GM18868 (cell line): ENCODE results near the gene KCNIP3.

Source experiments
- ATAC-seq: cut with Tn5 transposase; IDR thresholded peaks from one replicate; pipeline ENCODE4 v1.9.1; 2021; ENCODE audit warnings: mild to moderate bottlenecking, moderate library complexity; ENCODE audit not compliant: unreplicated experiment

KCNIP3 gene

DNA sequence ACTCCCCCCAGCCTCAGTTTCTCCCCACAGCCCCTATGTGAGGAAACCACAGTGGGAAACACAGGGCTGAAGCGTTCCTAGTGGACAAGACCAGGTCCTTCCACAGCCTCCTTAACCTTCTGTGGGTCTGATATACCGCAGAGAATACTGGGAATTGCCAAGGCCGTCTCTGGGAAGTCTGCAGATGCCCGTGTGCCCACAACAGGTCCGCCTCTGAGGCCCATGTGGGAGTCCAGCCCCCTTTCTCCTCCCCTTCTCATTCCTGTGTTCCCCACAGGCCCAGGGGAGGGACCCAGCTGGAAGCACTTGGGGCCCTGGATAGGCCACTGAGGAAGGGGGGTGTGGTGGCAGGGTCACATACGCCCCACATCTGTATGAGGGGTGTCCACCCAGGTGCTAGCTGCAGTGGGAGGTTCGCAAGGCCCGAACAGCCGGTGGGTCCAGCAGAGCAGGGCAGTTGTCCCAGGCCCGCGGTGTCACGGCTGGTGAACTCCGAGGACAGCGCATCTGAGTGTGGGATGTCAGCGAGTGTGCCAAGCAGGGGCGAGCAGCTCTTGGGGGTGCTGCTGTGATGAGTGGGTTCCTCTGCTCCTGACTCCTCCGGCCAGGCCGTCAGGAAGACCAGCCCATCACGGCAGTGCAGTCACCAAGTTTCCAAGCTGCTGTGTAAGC, 2.4 kb upstream of the KCNIP3 start:
- ATAC-seq, result no peak

DNA sequence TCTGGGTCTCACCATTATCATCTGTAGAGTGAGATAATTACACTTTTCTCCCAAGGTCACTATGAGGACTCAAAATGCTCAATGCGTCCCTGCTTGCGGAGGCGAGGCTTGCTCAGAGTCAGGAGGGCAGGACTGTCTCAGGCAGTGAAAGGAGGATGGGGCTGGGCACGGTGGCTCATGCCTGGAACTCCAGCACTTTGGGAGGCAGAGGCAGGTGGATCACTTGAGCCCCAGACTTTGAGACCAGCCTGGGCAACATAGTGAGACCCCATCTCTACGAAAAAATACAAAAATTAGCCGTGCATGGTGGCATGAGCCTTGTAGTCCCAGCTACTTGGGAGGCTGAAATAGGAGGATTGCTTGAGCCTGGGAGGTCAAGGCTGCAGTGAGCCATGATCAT, 1.8 kb upstream of the KCNIP3 start:
- no peak for ATAC-seq

DNA sequence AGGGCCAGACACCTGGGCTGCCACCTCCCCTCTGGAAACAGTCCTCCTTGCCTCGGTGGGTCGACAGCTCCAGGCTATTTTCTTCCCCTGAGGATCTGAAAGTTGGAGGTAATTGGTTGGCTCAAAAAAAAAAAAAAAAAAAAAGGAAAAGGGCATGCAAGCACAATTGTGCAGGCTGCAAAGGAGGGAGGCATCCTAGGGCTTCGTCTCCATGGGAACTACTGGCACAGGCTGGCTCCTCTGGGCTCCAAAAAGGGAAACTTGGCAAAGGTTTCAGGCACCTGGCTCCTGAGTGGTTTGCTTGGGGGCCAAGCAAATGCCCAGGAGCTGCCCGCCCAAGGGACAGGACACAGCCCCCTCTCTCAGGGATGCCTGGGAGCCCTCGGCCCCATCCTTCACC, 1.1 kb upstream of the KCNIP3 start:
- no peak for ATAC-seq

DNA sequence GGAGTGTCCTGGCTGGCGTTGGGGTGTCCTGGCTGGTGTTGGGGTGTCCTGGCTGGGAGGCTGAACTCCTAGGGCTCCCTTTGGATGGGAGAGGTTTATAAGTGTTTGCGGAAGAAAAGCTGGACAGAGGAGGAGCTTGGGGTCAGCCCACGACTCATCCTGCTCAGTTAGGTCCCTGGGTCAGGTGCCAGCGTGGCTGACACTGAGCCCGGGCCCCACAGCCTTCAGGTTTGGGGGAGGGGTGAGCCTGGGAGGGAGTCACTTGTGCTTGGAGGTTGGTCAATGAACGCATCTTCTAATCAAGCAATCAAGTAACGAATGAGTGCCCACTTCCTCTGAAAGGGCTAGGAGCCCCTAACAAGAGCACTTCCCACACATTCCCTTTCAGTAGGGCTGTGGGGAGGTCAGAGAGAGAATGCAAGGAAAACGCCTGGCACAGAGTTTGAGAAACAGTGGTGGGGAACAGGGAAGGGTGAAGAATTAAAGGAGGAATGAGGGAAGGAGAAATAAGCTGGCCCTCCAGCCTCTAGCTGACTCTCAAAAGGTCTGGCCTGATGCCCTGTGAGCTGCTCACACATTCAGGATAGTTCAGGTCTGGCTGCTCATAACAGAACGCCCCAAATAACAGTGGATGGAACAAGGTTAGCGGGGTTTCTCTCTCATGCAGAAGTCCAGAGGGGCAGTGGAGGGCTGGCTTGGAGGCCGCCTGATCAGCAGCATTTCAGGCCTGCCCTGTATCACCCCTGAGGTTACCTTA, 670 bp downstream of the KCNIP3 start:
- no peak for ATAC-seq

DNA sequence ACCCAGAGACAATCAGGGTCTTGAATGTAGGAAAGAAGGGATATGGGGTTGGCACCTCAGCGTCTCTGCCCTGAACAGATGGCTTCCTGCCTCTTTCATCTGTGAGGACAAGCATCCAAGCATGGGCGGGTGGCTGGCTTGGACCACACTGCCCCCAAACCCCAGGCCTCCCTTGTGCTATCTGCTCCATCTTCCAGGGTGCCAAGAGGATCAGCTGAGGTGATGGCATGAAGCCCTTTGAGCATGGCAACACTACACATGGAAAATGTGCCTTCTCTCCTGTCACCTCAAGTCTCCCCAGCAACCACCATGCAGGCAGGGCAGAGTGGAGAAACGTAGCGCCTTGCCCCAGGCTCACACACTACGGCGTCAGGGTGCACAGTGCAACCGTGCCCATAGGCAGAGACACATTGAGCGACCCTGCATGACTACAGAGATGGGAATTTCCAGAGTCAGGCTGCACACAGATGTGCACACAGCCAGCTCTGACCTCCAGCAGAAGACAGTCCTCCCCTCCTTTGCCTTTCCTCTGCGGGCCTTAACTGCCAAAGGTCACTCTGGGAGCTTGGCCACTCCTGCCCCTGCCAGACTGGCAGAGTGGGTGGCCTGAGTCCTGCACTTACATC, 1.5 kb downstream of the KCNIP3 start:
- ATAC-seq, result no peak

DNA sequence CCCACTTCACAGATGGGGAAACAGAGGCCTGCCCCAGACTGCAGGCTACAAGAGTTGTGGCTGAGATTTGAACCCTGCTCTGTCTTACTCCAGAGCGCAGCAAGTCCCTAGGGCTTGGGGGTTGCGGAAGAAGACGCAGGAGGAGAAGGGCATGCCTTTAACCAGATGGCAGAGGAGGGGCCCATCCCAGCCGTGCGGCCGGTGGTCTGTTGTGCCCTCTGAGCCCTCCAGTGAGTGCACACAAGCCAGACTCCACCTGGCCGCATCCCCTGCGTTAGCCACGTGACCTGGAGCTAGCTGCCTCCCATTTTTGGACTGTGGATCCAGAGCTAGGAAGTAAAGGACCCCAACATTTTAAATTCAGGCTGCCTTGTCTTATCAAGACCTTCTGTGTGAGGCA, 2.8 kb downstream of the KCNIP3 start:
- ATAC-seq, result no peak

DNA sequence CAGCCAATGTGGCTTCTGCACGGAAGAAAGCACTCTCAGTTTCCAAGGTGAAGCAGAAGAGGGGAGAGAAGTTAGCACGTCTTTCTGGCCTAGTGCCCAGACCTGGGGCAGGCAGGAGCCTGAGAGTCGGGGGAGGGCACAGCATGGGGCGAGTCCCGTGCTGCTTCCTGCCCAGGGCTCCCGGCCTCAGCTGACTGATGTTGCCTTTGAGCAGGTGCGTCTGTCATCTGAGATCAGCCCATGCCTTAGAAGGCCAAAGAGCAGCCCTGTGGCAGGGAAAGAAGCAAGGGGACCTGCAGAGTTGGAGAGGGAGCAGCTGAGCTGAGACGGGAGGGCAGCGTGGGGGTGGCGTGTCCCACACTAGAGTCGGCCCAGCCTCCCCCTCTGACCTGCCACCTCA, 3.3 kb downstream of the KCNIP3 start:
- no peak for ATAC-seq

DNA sequence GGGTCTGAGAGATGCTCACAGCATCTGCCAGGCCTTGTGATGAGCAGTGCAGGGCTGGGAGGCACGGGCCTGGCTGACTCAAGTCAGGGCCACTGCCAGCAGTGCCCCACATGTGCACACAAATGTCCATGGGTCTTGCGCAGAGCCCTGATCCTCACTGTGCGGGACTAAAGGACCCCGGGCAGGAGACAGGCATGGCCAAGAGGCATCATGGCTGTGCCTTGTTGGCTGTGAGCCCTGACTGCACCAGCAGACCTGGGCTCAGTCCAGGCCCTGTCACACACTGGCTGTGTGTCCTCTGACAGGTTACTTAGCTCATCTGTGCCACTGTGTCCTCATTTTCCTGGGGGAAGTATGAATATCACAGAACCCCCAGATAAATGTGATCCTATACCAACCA, 4.0 kb downstream of the KCNIP3 start:
- ATAC-seq, result no peak

DNA sequence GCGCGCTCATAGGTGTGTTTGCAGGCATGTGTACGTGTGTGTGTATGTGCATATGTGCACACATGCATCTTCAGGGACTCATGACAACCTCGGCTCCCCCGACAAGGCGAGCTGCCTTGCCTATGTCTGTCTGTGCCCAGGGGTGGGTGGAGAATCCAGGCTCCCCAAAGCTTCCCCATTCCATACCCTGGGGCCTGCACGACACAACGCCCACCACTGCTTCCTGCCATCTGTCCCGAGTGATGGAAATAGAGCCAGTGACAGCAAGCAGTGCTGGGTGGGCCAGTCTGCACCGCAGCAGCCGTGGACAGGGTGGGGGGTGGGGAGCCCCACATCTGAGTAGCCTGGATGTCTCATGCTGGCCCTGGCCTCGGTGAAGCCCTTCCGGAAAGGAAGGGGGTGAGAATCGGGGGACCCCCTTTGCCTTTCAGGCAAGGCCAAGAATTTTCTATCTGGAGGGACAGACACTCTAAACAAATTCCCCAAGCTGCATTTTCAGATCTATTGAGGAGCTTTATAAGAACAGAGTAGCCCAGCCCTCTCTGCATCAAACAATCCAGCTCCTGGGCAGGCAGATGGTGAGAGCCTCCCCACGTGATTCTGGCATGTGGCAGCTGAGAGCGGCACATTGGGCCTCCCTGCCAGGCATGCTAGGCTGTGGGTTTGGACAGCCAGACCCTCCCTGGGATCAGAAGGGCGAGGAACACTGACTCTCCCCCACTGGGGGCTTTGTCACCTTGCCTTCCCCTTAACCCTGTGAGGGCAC, 4.9 kb downstream of the KCNIP3 start:
- no peak for ATAC-seq

DNA sequence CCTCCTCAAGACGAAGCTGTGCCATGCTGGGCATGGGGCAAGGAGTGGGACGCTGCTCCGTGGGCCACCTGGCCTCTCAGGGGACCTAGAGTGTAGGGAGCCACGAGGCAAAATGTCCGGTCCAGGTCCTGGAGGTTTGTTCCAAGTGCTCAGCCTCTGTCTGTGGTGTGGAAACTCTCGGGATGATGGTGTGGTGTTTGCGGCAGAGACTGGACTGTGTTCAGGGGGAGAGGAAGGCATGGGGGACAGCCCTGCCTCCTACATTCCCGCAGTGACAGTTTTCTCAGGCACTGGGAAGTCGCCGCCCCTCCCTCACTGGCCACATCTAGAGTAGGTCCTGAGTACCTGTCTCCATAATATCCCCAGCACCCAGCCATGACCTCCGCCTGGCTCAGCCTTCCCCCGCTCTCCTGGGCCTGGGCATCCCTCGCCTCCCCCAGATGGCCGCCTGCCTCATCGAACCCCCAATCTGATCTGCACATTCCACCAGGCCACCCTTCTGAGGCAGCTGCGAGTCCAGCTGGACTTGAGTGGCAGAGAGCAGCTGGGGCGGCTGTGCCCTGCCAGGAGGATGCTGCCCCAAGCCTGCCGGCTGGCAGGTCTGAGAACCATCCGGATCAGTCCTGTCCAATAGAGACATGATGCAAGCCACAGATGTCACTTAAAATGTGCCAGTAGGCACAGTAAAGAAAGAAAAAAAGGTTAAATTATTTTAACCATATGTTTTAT, 6.2 kb downstream of the KCNIP3 start:
- no peak for ATAC-seq

DNA sequence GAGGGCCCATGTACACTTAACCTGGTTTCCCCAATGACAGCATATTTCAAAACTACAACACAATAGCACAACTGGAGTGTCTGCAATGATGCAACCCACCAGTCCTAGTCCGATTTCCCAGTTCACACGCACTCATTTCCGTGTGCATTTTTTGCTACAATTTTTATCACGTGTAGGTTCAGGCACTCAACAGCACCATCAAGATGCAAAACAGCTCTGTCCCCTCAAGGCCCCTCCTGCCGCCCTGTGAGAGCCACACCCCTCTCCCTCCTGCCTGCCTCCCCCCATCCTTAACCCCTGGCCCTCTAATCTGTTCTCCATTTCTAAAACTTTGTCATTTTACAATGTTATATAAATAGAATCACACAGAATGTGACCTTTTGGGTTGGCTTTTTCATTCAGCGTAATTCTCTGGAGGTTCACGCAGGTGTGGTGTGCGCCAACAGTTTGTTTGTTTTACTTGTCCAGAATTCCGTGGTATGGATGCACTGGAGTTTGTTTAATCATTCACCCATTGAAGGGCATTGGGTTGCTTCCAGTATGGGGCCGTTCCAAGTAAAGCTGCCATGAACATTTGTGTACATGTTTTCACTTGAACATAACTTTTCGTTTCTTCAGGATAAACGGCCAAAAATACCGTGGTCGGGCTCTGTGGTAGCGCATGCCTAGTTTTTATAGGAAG, 8.4 kb downstream of the KCNIP3 start:
- ATAC-seq, result no peak

DNA sequence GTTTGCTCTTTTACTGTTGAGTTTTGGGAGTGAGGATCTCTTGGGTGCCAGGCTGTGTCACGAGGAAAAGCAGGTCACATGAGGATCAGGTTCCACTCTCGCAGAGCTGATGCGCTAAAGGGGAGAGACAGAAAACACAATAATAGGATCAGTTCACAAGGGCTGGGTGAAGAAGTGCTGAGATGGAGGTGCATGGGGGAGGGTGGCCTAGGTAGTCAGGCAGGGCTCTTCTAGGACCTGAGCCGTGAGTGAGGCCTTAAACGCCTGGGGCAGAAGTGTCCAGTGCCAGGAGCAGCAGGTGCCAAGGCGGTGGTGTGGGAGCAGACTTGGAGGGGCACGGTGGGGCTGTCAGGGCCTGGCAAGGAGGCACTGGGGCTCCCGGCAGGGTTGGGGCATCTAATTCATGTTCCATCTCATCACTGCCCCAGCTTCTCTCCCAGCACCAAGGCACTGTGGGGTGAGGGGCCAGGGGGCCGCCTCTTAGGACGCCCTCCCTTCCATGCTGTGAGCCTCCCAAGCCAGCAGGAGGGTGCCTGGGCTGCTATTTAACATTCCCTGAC, 9.3 kb downstream of the KCNIP3 start:
- ATAC-seq, result no peak

DNA sequence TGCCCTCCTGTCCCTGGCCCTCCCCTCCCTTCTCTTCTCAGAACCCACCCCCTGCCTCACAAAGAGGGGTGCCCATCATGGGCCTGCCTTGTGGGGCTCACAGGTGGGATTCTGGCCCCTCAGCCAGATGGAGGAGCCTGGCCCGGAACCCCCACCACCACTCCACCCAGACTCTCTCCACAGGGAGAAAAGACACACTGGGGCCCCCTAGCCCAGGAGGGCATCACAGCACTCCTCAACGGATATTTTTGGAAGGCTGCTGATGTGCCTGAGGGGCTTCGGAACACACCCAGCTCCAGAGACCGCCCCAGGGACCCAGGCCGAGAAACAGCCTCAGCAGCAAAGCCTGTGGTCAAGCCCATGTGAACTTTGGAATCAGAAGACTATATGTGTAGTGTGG, 9.9 kb downstream of the KCNIP3 start:
- ATAC-seq, result no peak

DNA sequence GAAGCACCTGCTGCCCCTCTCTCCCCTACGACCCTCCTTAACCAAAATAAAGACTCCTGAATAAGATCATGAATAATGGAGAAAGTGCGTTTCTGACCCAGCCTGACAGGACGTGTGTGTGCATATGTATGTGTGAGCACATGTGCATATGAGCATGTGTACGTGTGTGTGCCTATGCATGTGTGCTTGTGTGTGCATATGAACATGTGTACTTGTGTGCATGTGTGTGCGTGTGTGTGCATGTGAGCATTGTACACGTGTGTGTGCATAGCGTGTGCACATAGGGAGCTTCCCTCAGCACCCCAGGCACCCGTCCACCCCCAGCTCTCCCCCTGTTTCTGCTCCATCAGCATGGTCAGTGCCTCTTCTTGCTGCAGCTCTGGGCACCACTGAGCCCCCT, 10.7 kb downstream of the KCNIP3 start:
- no peak for ATAC-seq

DNA sequence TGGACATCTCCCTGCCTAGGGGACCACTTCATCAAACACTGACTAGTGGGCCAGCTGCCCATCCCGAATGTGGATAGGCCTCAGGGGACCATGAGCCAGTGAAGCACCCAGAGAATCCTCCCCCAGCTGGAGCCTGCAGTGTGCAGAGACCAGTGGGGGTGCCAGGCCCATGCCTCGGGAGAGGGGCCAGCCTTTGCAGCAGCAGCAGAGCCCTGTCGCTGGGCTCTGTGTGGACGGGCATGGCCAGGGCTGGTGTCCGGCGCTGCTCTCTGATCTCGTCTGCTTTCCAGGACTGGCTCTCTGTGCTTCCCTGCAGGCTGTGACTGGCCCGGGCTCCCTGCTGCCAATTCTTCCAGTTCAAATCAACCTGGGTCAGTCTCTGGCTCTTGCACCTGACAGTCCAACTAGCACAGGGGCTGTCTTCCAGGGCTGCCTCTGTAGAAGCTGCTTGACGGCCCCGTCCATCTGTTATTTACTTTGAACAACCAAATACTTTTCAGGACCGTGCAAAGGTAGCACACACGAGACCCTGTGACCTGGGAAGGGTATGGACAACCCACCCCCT, 11.4 kb downstream of the KCNIP3 start:
- ATAC-seq, result no peak

DNA sequence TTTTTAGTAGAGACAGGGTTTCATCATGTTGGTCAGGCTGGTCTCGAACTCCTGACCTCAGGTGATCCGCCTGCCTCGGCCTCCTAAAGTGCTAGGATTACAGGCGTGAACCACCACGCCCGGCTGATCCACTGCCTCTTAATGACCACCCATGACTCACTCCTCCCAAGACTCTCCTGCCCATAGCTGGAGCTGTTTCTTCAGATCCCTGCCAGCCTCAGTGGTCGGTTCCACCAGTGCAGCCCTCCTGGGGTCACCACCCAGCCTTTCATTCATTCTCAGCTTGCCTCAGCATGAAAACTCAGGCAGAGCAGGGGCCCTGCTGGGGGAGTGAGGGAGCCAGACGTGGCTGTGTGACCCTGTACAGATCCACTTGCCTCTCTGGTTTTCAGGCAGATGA, 12.5 kb downstream of the KCNIP3 start:
- no peak for ATAC-seq

DNA sequence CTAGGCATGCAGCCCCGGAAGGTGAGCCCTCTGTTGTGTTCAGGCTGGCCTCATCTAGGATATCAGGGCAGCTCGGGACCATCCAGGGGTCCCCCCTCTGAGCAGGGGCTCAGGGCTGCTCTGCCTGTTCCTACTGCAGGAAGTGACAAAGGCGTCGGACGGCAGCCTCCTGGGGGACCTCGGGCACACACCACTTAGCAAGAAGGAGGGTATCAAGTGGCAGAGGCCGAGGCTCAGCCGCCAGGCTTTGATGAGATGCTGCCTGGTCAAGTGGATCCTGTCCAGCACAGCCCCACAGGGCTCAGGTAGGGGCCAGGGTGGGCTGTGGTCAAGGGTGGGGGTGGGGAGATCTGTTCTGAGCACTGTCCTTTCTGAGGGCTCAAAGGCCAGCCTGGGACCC, 13.1 kb downstream of the KCNIP3 start:
- no peak for ATAC-seq

DNA sequence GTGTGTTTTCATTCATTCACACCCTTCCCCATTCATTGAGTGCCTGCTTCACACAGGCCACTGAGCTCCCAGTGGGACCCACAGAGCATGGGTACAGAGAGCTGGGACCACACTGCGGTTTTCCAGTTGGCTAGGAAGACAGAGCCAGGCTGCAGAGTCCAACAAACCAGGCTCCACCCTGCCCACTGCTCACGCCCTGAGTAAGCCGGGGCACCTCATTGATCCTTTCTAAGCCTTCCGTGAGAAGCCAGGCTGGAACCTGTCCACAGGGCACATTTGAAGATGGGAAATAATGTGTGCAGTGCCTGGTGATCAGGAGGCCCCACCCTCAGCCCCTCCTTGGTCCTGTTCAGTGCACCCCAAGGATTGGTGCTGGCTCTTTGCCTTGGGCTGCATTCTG, 13.5 kb downstream of the KCNIP3 start:
- ATAC-seq, result no peak

DNA sequence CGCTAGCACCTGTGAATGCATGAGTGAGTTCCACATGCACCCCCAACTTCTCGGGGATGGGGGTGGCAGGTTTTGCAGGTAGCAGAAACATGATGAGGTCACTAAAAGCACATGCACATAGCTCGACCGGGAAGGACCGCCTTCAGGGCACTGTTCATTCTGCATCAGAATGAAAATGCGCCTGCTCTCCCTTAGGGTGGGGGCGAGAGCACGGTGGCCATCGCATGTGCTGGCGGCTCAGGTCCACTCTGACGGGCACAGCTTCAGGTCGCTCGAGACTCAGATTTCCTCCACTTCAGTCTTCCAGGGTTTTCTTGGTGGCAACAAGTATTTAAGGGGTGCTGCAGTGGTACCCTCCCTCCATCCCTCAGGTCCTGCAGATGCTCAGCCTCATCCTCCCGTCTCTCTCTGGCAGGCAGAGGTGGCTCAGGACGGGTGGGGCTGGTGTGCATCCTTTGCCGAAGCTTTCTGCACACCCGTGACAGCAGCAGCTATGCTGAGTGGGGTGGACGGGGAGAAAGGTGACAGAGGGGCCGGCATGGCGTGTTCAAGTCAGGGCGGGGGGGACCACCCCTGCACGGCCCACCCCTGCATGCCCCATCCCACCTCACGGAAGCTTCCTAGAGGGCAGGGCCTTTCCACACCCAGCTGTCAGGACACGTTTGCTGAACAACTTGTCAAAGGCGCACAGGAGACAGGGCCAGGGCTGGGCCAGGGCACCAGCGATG, 14.8 kb downstream of the KCNIP3 start:
- no peak for ATAC-seq
